HPDE6-E6E7 (cell line): Measurements from ENCODE around the gene ABHD12.
"Not testable (repeated sequence)": the region's sequence is repeated elsewhere in the genome, so short reads cannot be mapped to it uniquely, and the experiment has no call there.

Source experiments
- DNase-seq: peaks from one replicate; pipeline ENCODE4 v3.0.0; 2011; ENCODE audit warnings: missing footprints; ENCODE audit errors: extremely low spot score

ABHD12 gene

DNA sequence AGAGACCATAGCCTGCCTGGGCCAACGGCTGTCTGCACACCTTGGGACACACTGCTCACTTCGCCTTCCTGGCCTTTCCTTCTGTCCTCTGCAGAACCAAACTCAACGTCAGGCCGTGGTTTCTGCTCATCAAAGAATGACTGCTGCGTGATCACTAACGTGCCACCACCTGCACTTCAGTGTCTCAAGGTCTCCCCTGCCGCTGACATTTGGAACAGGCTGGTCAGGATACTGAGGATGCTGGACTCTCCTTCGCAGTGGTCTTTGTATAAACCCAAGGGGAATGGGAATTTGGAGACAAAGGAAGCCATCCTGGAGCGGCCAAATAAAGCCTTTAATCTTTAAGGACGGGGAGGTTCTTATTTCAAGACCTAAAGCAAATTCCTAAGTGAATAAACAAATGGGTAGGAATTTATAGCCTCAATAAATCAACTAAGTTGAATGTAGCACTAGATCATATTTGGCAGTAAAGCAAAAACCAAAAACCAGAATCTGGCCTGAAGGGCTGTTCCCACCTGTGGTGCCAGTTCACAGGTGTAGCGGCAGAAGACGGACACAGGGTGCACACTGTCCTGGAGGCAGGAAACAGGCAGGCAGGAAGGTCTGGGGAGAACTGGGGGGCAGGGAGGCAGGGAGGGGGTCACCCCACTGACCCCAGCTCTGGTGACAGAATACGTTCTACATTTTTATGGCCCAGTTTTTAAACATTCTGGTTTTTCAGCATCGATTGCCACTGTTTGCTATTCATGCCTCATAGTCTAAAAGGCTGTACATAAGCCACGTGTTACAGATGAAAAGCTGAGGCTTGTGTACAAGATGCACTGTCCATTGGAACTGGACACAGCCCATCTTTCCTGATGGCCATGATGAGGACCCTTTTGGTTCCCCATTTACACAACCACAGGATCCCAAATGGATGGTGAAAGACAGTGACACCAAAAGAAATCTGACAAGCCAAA, 36.6 kb downstream of the ABHD12 start:
- no peak for DNase-seq

DNA sequence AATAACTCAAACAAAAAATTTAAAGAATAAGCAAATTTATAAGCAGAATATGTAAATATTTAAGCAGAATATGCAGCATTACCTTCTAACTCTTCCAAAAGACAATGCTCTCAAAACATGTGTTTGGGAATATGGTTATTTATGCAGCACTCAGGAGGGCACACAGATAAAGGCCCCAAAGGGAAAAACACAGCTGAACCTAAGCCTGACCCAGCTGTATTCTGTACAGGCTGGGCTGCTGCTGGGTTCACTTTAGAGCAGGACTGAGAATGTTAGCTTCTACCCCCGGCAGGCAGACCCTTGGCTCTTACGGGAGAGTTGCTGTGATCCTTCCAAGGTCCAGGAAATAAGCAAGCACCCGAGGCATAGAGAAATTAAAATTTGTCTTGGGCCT, 37.3 kb downstream of the ABHD12 start:
- DNase-seq = no peak

DNA sequence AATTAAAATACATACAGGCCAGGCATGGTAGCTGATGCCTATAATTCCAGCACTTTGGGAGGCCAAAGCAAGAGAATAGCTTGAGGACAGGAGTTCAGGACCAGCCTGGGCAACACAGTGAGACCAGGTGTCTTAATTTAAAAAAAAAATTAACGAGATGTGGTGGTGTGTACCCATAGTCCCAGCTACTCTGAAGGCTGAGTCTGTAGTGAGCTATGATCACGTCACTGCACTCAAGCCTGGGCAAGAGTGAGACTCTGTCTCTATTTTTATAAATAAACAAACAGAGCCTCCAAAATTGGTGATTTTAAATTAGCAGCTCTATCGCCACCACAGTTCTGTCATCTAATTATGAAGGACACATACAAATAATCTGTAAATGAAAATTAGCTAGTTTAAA, 37.9 kb downstream of the ABHD12 start:
- no peak for DNase-seq

- DNase-seq = no peak
Observed at GRCh38 chr20:25351024-25351360, 39.6 kb downstream of the ABHD12 start.

GRCh38 chr20:25346349-25346748, 44.3 kb downstream of the ABHD12 start:
- no peak for DNase-seq

- DNase-seq = no peak
Observed at GRCh38 chr20:25345721-25346120, 44.9 kb downstream of the ABHD12 start.

- DNase-seq = no peak
Observed at GRCh38 chr20:25344634-25345033, 46.0 kb downstream of the ABHD12 start.

DNA sequence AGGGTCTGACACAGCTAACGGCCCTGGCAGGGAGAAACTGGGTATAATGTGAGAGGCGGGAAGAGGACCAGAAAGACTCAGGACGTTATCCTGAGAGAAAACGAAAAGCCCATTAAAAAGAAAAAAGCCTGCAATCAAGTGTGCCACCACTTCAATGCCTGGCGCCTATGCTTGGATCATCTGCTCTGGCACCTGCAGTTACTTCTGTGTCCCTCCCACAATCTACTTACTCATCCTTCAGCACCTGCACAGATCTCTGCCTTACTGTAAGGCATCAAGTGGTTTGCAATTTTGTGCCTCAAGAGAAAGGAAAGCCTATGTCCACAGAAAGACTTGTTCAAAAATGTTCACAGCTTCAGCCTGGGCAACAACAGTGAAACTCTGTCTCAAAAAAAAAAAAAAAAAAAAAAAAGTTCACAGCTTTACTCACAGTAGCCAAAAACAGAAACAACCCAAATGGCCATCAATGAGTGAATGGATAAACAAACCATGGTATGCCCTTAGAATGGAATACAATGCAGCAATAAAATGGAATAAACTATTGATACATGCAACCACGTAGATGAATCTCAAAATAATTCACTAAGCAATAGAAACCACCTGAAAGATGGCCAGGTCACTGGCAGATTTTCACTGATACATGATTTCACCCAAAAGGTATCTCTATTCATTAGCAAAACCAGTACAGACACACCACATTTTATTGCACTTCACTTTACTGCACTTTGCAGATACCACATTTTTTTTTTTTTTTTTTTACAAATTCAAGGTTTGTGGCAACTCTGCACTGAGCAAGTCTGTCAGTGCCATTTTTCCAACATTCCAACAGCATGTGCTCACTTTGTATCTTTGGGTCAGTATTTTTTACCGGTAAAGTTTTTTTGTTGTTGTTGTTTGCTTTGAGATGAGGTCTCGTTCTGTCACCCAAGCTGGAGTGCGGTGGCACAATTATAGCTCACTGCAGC, 48.6 kb downstream of the ABHD12 start:
- DNase-seq = peak; percentile 60

DNA sequence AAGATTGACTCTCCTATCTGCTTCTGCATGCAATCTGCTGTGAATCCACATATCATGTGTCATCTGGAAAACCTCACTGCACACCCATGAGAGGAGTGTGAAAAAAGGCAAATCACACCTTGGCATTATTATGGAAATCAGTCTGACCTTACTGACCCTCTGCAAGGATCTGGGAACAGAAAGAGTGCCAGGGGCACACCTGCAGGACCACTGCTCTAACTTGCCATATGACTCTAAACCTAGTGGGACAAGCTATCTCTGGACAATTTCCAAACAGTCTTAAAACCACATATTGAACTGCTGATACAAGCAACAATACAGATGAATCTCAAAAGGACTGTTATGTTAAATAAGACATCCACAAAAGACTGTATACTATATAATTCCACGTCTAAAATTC, 50.3 kb downstream of the ABHD12 start:
- no peak for DNase-seq

GRCh38 chr20:25339608-25340007, 51.0 kb downstream of the ABHD12 start:
- no peak for DNase-seq

GRCh38 chr20:25338112-25339023, 52.3 kb downstream of the ABHD12 start:
- DNase-seq = no peak

DNA sequence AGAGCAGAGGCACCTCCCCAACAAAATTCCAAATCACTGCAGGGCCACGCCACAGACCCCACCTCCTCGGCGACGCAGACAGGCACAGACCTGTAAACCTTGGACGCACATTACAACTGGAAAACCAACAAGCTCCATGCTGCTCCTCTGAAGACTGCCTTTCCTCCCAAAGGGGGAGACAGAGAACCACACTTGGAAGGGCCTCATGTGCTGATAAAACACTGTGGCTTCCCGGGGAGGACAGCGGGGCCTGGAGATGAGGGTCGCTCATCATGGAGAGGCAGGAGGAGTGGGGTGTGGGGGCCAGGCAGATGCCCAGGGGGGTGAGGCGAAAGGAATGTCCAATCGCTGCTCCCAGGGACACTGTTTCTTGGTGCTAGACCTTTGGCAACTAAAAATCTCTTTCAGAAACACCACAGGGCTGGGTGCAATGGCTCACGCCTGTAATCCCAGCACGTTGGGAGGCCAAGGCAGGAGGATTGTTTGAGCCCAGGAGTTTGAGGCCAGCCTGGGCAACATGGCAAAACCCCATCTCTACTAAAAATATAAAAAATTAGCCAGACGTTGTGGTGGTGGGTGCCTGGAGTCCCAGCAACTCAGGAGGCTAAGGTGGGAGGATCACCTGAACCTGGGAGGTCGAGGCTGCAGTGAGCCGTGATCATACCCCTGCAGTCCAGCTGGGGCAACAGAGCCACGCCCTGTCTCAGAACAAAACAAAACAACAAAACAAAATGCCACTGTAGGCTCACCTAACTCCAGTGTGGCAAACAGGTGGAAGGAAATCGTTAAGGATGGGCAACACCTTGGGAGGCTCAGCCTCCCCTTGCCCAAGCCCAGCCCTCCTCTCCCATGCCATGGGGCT, 53.8 kb downstream of the ABHD12 start:
- DNase-seq = peak; percentile 54

DNA sequence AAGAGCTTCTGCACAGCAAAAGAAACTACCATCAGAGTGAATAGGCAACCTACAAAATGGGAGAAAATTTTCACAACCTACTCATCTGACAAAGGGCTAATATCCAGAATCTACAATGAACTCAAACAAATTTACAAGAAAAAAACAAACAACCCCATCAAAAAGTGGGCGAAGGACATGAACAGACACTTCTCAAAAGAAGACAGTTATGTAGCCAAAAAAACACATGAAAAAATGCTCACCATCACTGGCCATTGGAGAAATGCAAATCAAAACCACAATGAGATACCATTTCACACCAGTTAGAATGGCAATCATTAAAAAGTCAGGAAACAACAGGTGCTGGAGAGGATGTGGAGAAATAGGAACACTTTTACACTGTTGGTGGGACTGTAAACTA, 55.7 kb downstream of the ABHD12 start:
- DNase-seq = not testable (repeated sequence)

- DNase-seq = no peak
Observed at GRCh38 chr20:25328954-25329498, 61.6 kb downstream of the ABHD12 start.

GRCh38 chr20:25327521-25328235, 63.0 kb downstream of the ABHD12 start:
- no peak for DNase-seq

DNA sequence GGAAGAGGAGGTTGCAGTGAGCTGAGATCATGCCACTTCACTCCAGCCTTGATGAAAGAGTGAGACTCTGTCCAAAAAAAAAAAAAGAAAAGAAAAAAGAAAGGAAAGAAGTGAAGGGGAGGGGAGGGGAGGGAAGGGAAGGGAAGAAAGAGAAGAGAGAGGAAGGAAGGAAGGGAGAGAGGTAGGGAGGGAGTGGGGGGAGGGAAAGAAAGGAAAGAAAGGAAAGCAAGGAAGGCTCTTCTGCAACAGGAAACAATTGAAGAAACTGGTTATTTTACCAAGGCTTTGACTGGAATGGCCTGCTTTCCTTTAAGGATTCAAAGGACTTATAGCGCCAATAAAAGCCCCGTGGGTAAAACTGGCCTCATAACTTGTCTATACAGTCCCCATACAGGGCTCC, 64.6 kb downstream of the ABHD12 start:
- no peak for DNase-seq

GRCh38 chr20:25325073-25325472, 65.6 kb downstream of the ABHD12 start:
- no peak for DNase-seq

DNA sequence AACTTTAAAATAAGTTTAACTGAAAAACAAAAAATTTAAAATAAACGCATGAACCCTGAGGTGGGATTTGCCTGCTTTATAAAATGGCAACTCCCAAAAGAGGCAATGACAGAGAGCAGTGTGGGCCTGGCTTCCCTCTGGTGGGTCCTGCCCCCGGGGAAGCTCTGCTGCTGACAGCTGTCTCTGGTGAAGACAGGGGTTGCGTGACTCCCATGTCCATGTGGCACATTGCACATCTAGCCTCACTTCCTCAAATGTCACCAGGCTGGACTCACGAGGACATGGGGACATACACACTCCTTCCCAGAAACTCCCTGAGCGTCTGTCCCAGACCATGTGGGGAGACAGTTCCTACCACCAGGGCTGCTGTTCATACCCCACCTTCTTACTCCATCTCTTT, 66.2 kb downstream of the ABHD12 start:
- no peak for DNase-seq

DNA sequence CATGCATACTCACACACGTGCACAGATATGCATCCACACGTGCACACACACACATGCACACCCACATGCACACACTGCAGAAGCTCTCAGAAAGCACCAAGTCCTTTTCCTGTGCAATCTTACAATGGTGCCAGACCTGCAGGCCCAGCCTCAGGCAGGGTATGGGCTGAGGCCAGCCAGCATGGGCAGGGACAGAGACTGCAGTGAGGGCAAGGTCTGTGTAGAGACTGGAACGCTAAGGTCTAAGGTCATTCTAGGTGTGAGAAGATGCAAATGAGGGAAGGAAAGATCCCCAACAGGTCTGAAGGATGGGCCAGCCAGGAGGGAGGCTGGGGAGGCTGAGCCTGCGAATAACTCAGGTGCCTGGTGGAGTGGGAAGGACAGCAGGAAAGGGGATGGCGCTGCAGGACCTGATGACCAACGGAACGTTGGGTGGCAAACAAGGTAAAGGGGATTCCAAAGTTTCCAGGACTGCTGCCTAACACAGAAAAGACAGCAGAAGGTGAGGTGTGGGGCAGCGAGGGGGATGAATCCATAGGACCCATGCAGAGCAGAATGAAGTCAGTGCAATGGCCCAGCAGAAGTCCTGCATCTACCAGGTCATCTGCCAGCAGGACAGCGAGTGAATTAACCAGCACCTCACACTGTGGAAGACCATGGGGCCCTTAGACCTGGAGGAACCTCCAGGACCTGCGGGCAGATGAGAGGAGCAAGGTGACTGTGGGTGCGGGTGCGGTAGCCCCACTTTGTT, 67.0 kb downstream of the ABHD12 start:
- DNase-seq = no peak
